ENCODE results near the gene IL6R. TPM values are rescaled to one million over a fixed set of nuclear protein-coding genes. Genes with fewer than 3 reads are reported as not detected.
"Not testable (repeated sequence)": the region's sequence is repeated elsewhere in the genome, so short reads cannot be mapped to it uniquely, and the experiment has no call there.

The IL6R gene
- total RNA-seq, 2 experiments from 2014 or later = 2.2 to 2.5 TPM

DNA sequence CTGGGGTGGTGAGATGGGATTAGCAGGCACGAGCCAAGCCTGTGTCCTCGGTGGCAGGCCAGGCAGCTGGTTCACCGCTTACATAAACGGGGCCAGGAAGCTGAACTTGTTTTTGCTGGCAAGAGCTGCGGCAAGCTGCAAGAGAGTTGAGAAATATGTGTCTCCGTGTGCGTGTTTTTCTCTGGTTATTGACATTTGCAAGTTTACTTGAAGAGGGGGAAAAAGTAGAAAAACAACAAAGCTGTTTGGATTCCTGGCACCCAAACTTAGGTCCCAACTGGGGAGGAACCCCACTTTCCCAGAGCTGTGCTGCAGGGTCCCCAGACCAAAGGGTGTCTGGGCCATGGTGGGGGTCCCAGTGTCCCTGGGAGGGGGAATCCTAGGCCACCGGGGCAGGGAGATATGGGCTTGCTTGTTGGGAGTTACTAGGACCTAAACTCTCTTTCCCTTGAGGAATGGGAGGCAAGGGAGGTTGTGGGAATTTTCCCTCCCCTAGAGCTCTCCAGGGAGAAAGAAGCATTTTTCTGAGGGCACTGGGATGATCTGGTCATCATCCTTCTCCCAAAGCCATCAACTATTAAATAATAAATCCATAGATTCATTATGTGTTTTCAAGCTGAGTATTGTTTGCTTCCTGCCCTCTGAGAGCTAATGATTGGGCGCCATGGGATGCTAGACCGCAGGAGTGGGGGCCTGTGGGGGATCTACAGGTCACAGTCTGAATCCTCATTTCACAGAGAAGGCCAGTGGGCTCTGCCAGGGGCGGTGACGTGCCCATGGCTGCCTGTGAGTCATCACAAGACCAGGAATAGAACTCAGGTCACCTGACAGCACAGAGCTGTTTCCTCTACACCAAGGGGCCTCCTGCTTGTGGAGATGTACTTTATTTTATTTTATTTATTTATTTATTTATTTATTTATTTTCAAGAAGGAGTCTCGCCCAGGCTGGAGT is 14.8 kb downstream of the IL6R start:
- CTCF ChIA-PET = interaction anchor here (0.7 to 3.1 kb wide), 10 partner anchors 8 to 127 kb away, joined by 3 to 20 read pairs (median 3); no protein-coding TSS in a partner anchor
- peak; percentile 83 for DNase-seq
- peaks cover 75% of the 10 kb centered on the region for H3K4me1 Mint-ChIP-seq (ENCODE audit: low read depth)
- no peaks in the 10 kb centered on the region for H3K36me3 Mint-ChIP-seq (ENCODE audit: low read depth)
- peak; percentile 78 for ATAC-seq
- POLR2A ChIA-PET = interaction anchor here (1.0 to 6.5 kb wide), 6 partner anchors 8 to 22 kb away, joined by 3 to 39 read pairs (median 4); no protein-coding TSS in a partner anchor
- H3K9me3 Mint-ChIP-seq = no peaks in the 10 kb centered on the region
- peak overlapping the region; percentile 87 for H3K27ac Mint-ChIP-seq
- TF ChIP-seq, protein P1, sequence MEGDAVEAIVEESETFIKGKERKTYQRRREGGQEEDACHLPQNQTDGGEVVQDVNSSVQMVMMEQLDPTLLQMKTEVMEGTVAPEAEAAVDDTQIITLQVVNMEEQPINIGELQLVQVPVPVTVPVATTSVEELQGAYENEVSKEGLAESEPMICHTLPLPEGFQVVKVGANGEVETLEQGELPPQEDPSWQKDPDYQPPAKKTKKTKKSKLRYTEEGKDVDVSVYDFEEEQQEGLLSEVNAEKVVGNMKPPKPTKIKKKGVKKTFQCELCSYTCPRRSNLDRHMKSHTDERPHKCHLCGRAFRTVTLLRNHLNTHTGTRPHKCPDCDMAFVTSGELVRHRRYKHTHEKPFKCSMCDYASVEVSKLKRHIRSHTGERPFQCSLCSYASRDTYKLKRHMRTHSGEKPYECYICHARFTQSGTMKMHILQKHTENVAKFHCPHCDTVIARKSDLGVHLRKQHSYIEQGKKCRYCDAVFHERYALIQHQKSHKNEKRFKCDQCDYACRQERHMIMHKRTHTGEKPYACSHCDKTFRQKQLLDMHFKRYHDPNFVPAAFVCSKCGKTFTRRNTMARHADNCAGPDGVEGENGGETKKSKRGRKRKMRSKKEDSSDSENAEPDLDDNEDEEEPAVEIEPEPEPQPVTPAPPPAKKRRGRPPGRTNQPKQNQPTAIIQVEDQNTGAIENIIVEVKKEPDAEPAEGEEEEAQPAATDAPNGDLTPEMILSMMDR (IDR thresholded peaks at IDR 0.05) = no peak
- intact Hi-C loops (cut with micrococcal nuclease) = no loop called here
- peak overlapping the region; percentile 52 for H3K4me3 Mint-ChIP-seq
- no peaks in the 10 kb centered on the region for H3K27me3 Mint-ChIP-seq

DNA sequence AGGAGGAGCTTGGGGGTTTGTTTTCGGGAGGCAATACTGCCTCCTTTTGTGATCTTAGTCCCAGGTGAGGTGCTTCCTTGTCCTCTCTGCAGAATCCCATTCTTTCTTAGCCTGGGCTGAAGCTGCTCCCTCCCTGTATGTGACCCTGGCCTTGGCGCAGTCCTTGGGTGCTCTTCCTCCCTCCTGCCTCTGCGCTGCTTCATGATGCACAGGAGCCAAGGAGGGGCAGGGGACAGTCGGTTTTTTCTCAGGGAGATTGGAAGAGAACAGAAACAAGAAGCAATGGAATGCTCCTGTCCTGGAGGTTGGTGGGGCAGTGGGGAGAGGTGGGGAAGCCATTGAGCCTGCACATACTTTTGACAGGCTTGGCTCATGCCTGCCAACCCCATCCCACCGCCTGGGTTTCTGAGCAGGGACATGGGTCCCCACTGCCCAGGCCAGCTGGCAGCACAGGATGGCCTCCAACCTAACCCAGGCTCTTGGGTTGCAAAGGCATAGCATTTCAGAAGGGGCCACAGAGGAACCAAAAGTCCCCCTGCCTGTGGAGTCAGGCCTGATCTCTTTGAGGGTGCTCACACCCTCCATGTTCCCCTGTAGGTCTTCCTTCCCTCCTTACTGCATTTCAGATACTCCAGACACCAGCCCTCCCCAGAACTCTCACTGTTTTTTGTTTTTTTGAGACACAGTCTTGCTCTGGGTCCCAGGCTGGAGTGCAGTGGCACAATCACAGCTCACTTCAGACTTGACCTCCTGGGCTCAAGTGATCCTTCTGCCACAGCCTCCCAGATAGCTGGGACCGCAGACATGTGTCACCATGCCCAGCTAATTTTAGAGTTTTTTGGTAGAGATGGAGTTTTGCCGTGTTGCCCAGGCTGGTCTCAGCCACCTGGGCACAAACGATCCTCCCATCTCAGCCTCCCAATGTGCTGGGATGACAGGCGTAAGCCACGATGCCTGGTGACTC is 16.1 kb downstream of the IL6R start:
- Mint-ChIP-seq H3K4me1 (ENCODE audit: low read depth) (peaks cover 78% of the 10 kb centered on the region), H3K4me3 (no peak overlapping the region), H3K36me3 (ENCODE audit: low read depth) (no peaks in the 10 kb centered on the region), H3K27me3 (no peaks in the 10 kb centered on the region), H3K27ac (peak overlapping the region; percentile 70), H3K9me3 (no peaks in the 10 kb centered on the region)
- POLR2A ChIA-PET = interaction anchor here (0.6 to 6.5 kb wide), 5 partner anchors 10 to 563 kb away, joined by 3 to 39 read pairs (median 5); no protein-coding TSS in a partner anchor
- TF ChIP-seq, protein P1 (IDR thresholded peaks at IDR 0.05) = no peak
- ATAC-seq = no peak
- CTCF ChIA-PET = interaction anchor here (0.7 to 3.1 kb wide), 3 partner anchors 13 to 86 kb away, joined by 3 to 20 read pairs (median 7); no protein-coding TSS in a partner anchor
- DNase-seq = no peak
- intact Hi-C loops (cut with micrococcal nuclease) = no loop called here

GRCh38 chr1:154422049-154422448 is 16.9 kb downstream of the IL6R start:
- DNase-seq; H3K36me3 Mint-ChIP-seq (ENCODE audit: low read depth); H3K27me3 Mint-ChIP-seq; H3K27ac Mint-ChIP-seq; intact Hi-C loops (cut with micrococcal nuclease); H3K9me3 Mint-ChIP-seq; CTCF ChIA-PET; H3K4me3 Mint-ChIP-seq; ATAC-seq: not testable (repeated sequence)
- peaks cover 72% of the 10 kb centered on the region for H3K4me1 Mint-ChIP-seq (ENCODE audit: low read depth)
- POLR2A ChIA-PET = interaction anchor here (0.9 to 6.5 kb wide), 2 partner anchors 14 to 19 kb away, joined by 5 to 39 read pairs; no protein-coding TSS in a partner anchor

- ChIA-PET CTCF (interaction anchor here (1.2 kb wide), 1 partner anchor 15 kb away, joined by 3 read pairs; no protein-coding TSS in a partner anchor), POLR2A (interaction anchor here (1.6 kb wide), 1 partner anchor 19 kb away, joined by 3 read pairs; no protein-coding TSS in a partner anchor)
- H3K4me3 Mint-ChIP-seq = no peak overlapping the region
- intact Hi-C loops (cut with micrococcal nuclease) = no loop called here
- H3K27me3 Mint-ChIP-seq = no peaks in the 10 kb centered on the region
- DNase-seq = no peak
- no peaks in the 10 kb centered on the region for H3K9me3 Mint-ChIP-seq
- H3K36me3 Mint-ChIP-seq (ENCODE audit: low read depth) = no peaks in the 10 kb centered on the region
- peaks cover 69% of the 10 kb centered on the region for H3K4me1 Mint-ChIP-seq (ENCODE audit: low read depth)
- no peak for ATAC-seq
- peak overlapping the region; percentile 10 for H3K27ac Mint-ChIP-seq
- TF ChIP-seq, protein P1 (IDR thresholded peaks at IDR 0.05) = no peak
Observed at GRCh38 chr1:154422521-154422920, 17.4 kb downstream of the IL6R start.
